Caco-2 (cell line): Measurements from ENCODE around the gene NTN1. TPM values are rescaled to one million over a fixed set of nuclear protein-coding genes. Genes with fewer than 3 reads are reported as not detected.
A peak's percentile ranks its signal among the peaks of the same experiment; 100 is the strongest.

Experiments used
- BruUV-seq: library from RNA; stranded (reverse); fragments of 400-500 nt; replicated peaks from 2 replicates; lab custom pipeline; 2021; lab: Mats Ljungman, UMichigan
- CTCF ChIA-PET: fragments of 300-600 bp; sonication (Branson Sonifier 250); formaldehyde crosslinking; loops from one replicate; lab custom pipeline; 2022; ENCODE audit warnings: antibody characterized with exemption; lab: Charles Lee
- POLR2A ChIA-PET: fragments of 300-600 bp; sonication (Branson Sonifier 250); formaldehyde crosslinking; loops from one replicate; lab custom pipeline; 2022; ENCODE audit warnings: antibody characterized with exemption; lab: Charles Lee
- DNase-seq, 2 experiments: peaks; one replicate each; pipeline versions ENCODE4 v3.0.0 to v3.0.0-alpha.2; 2020 to 2022
- H3K27me3 ChIP-seq: replicated peaks from 2 replicates; pipeline ENCODE4 v1.6.0; 2011; ENCODE audit warnings: low read length; ENCODE audit not compliant: control insufficient read depth, insufficient read depth
- H3K36me3 ChIP-seq: 2 replicates; pipeline ENCODE4 v1.5.1; 2011; ENCODE audit warnings: low read length; ENCODE audit not compliant: control insufficient read depth, insufficient read depth
- H3K4me1 ChIP-seq: fragments of 250-450 bp; sonication (Bioruptor Pico); 2 replicates; pipeline ENCODE4 v1.5.1; 2020; ENCODE audit warnings: mild to moderate bottlenecking
- H3K4me3 ChIP-seq: 2 replicates; pipeline ENCODE4 v1.5.1; 2011; ENCODE audit warnings: low read depth, mild to moderate bottlenecking, control low read depth, low read length
- H3K9me3 ChIP-seq: fragments of 250-450 bp; sonication (Bioruptor Pico); 2 replicates; pipeline ENCODE4 v1.5.1; 2020; ENCODE audit warnings: mild to moderate bottlenecking, moderate library complexity
- H3K27ac Mint-ChIP-seq: one replicate; pipeline ENCODE4 v1.8.0; 2022; ENCODE audit warnings: mixed read lengths; ENCODE audit not compliant: unreplicated experiment
- H3K27me3 Mint-ChIP-seq: one replicate; pipeline ENCODE4 v1.8.0; 2022; ENCODE audit warnings: mixed read lengths; ENCODE audit not compliant: insufficient read depth, unreplicated experiment
- H3K36me3 Mint-ChIP-seq: one replicate; pipeline ENCODE4 v1.8.0; 2022; ENCODE audit warnings: mild to moderate bottlenecking, mixed read lengths; ENCODE audit not compliant: insufficient read depth, unreplicated experiment
- H3K4me1 Mint-ChIP-seq: one replicate; pipeline ENCODE4 v1.8.0; 2022; ENCODE audit warnings: low read depth, mixed read lengths; ENCODE audit not compliant: unreplicated experiment
- H3K4me3 Mint-ChIP-seq: one replicate; pipeline ENCODE4 v1.8.0; 2022; ENCODE audit warnings: mild to moderate bottlenecking, moderate library complexity, mixed read lengths; ENCODE audit not compliant: unreplicated experiment
- H3K9me3 Mint-ChIP-seq: one replicate; pipeline ENCODE4 v1.8.0; 2022; ENCODE audit warnings: mixed read lengths; ENCODE audit not compliant: unreplicated experiment
- intact Hi-C: fragments of 100-400 bp; cut with micrococcal nuclease; formaldehyde crosslinking; loops from one replicate; pipeline ENCODE4 v1.10.0; 2022; ENCODE audit not compliant: unreplicated experiment
- total RNA-seq: library from RNA; stranded (reverse); gene quantifications from 2 replicates; pipeline ENCODE4 v1.2.3, GENCODE V29; 2022
- TF ChIP-seq, protein P1 (sequence below), 2 experiments: fragments of 200-600 bp in 1 of 2; IDR thresholded peaks; 1 replicate in 1 of 2; 2 replicates in 1 of 2; pipeline versions ENCODE4 v1.5.1 to v1.8.0; 2011 to 2022; ENCODE audit warnings: antibody characterized with exemption in 1 of 2, control low read depth in 1 of 2, inconsistent platforms in 1 of 2, low read depth in 1 of 2, low read length in 1 of 2, mild to moderate bottlenecking in 1 of 2, moderate library complexity in 1 of 2; ENCODE audit not compliant: insufficient read depth in 1 of 2, severe bottlenecking in 1 of 2, unreplicated experiment in 1 of 2

Gene NTN1
- total RNA-seq, 1 experiment from 2014 or later, result 0.88 TPM

DNA sequence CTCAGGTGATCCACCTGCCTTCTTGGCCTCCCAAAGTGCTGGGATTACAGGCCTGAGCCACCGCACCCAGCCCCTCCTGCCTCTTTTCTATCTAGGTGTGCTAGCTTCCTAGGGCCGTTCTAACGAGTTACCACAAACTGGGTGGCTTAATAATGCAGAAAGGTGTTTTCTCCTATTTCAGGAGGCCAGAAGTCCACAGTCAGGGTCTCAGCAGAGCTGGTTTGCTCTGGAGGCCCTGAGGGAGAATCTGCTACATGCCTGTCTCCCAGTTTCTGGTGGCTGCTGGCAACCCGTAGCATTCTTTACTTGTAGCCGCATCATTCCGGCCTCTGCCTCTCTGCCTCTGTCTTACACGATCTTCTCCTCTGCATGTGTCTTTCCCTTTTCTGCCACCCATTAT is 89.2 kb downstream of the NTN1 start:
- no TSS peak for BruUV-seq
- CTCF ChIA-PET, result no interaction called here
- no peak overlapping the region for H3K4me3 ChIP-seq
- H3K36me3 Mint-ChIP-seq, result no peaks in the 10 kb centered on the region
- no peak overlapping the region for H3K27ac Mint-ChIP-seq
- H3K36me3 ChIP-seq, result no peaks in the 10 kb centered on the region
- TF ChIP-seq, protein P1, sequence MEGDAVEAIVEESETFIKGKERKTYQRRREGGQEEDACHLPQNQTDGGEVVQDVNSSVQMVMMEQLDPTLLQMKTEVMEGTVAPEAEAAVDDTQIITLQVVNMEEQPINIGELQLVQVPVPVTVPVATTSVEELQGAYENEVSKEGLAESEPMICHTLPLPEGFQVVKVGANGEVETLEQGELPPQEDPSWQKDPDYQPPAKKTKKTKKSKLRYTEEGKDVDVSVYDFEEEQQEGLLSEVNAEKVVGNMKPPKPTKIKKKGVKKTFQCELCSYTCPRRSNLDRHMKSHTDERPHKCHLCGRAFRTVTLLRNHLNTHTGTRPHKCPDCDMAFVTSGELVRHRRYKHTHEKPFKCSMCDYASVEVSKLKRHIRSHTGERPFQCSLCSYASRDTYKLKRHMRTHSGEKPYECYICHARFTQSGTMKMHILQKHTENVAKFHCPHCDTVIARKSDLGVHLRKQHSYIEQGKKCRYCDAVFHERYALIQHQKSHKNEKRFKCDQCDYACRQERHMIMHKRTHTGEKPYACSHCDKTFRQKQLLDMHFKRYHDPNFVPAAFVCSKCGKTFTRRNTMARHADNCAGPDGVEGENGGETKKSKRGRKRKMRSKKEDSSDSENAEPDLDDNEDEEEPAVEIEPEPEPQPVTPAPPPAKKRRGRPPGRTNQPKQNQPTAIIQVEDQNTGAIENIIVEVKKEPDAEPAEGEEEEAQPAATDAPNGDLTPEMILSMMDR (IDR thresholded peaks at IDR 0.05; ENCODE audit: insufficient read depth in 1 of 2, low read depth in 1 of 2, low read length in 1 of 2, severe bottlenecking in 1 of 2, unreplicated experiment in 1 of 2), result no peak
- H3K9me3 Mint-ChIP-seq, result no peaks in the 10 kb centered on the region
- H3K27me3 Mint-ChIP-seq, result peaks cover 6% of the 10 kb centered on the region
- H3K27me3 ChIP-seq, result no peaks in the 10 kb centered on the region
- no peaks in the 10 kb centered on the region for H3K4me1 ChIP-seq
- no peaks in the 10 kb centered on the region for H3K4me1 Mint-ChIP-seq
- no peaks in the 10 kb centered on the region for H3K9me3 ChIP-seq
- POLR2A ChIA-PET, result no interaction called here
- DNase-seq, result no peak
- intact Hi-C loops, result no loop called here
- H3K4me3 Mint-ChIP-seq, result no peak overlapping the region

DNA sequence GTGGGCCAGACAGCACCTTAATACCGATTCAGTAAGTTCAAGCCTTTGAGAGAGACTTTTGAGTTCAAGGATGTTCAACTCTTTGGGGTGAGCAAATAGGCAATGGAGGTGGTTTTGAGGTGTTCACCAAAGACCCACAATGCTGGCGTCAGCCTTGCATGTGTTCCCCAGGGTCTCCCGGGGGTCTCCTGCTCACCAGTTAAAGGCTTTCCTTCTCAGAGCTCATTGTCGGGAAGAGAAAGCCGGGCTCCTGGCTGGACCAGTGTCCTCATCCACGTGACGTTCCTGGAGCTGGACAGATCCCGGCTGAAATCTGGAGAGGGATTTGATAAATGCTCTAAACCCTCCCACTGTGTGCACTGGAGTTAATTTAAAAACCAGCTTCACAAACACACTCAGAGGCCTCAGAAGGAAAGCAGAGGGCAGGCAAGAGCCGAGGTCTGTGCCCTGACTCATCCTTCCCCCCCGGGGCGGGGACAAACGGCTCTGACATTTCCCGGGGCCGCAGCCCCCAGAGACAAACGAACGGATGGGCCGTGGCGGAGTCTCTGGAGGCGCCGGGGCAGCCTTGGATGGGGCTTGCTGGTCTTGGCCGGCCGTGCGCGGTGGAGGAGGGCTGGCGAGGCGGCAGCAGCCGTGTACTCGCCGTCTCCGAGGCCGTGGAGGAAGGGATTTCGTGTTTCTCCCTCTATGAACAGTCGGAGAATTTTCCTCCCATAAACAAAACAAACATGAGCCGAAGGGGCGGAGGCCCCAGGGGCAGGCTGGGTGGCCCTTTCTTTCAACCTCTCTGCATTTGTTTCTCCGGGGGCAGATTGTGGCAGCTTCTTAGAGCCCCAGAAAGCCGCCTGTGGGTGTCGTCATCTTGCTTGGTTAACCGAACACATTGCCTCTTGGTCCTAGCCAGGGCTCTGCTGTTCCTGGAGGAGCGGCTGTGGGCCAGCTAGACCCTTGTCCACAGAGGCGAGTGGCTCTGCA is 94.2 kb downstream of the NTN1 start:
- Mint-ChIP-seq H3K9me3 (no peaks in the 10 kb centered on the region), H3K27me3 (peaks cover 3% of the 10 kb centered on the region), H3K27ac (no peak overlapping the region), H3K4me1 (no peaks in the 10 kb centered on the region), H3K4me3 (peak overlapping the region; percentile 44), H3K36me3 (no peaks in the 10 kb centered on the region)
- Histone ChIP-seq H3K4me1 (no peaks in the 10 kb centered on the region), H3K9me3 (no peaks in the 10 kb centered on the region), H3K27me3 (no peaks in the 10 kb centered on the region), H3K36me3 (no peaks in the 10 kb centered on the region), H3K4me3 (no peak overlapping the region)
- intact Hi-C loops, result no loop called here
- peak in 1 of 2 experiments; percentile 17 for DNase-seq
- TF ChIP-seq, protein P1 (IDR thresholded peaks at IDR 0.05; ENCODE audit: insufficient read depth in 1 of 2, low read depth in 1 of 2, low read length in 1 of 2, severe bottlenecking in 1 of 2, unreplicated experiment in 1 of 2), result no peak
- no TSS peak for BruUV-seq
- ChIA-PET POLR2A (no interaction called here), CTCF (interaction anchor here (0.6 to 1.0 kb wide), 2 partner anchors 47 to 177 kb away, joined by 3 to 4 read pairs; no protein-coding TSS in a partner anchor)

DNA sequence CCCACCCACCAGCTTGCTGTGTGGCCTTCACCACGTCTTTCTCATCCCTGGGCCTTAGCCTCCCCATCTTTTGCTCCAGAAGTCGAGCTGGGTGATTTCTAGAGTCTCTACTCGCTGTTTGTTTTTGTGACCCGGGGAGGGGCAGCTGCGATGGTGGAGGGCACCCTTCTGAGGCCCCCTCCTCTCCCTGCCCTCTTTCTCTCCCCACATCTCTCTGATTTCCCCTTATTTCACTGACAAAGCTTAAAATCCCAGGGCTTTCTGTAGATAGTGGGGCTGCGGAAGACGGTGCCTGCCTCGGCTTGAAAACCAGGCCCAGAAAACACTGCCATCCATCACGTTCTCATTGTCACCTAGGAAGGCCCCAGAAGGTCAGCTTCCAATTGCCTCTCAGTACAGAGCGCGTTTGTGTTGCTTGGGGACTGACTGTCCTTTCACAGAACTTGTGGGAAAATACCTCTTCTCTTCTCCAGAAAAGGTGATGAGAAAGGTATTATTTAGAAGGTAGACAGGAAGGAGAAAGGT is 95.1 kb downstream of the NTN1 start:
- no peaks in the 10 kb centered on the region for H3K9me3 ChIP-seq
- no peaks in the 10 kb centered on the region for H3K4me1 ChIP-seq
- Mint-ChIP-seq H3K4me1 (no peaks in the 10 kb centered on the region), H3K4me3 (no peak overlapping the region), H3K27ac (no peak overlapping the region), H3K9me3 (no peaks in the 10 kb centered on the region), H3K27me3 (peaks cover 3% of the 10 kb centered on the region), H3K36me3 (no peaks in the 10 kb centered on the region)
- ChIA-PET POLR2A (no interaction called here), CTCF (no interaction called here)
- H3K27me3 ChIP-seq, result no peaks in the 10 kb centered on the region
- no TSS peak for BruUV-seq
- TF ChIP-seq, protein P1 (IDR thresholded peaks at IDR 0.05; ENCODE audit: insufficient read depth in 1 of 2, low read depth in 1 of 2, low read length in 1 of 2, severe bottlenecking in 1 of 2, unreplicated experiment in 1 of 2), result no peak
- DNase-seq, result no peak
- H3K4me3 ChIP-seq, result no peak overlapping the region
- intact Hi-C loops, result no loop called here
- no peaks in the 10 kb centered on the region for H3K36me3 ChIP-seq
